22Rv1 (cell line): ENCODE measurements around the gene RSRC1.

Source experiments
- ZFX ChIP-seq: fragments of 450-650 bp; IDR thresholded peaks from 2 replicates; pipeline ENCODE4 v1.6.1; 2017; ENCODE audit warnings: antibody characterized with exemption, borderline replicate concordance
- TF ChIP-seq, protein P1 (sequence below): fragments of 450-650 bp; IDR thresholded peaks from 2 replicates; pipeline ENCODE4 v1.5.1; 2017; ENCODE audit warnings: mild to moderate bottlenecking

DNA sequence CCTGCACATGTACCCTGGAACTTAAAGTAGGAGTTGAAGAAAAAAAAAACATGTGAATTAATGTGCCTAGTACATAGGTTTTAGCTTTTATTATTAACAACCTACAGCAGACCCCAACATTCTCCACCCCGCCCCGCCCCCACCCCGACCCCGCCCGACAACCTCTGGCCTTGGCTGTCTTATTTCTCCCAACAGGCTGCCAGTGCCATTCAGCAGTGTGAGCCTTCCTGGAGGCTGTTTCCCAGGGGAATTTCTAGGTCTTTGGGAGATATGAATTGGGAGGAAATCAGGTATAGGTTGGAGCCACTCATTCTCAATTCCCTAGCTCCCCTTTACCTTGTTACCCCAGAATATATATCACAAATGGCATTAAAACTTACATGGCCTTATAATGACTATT lies 452.8 kb downstream of the RSRC1 start:
- TF ChIP-seq, protein P1, sequence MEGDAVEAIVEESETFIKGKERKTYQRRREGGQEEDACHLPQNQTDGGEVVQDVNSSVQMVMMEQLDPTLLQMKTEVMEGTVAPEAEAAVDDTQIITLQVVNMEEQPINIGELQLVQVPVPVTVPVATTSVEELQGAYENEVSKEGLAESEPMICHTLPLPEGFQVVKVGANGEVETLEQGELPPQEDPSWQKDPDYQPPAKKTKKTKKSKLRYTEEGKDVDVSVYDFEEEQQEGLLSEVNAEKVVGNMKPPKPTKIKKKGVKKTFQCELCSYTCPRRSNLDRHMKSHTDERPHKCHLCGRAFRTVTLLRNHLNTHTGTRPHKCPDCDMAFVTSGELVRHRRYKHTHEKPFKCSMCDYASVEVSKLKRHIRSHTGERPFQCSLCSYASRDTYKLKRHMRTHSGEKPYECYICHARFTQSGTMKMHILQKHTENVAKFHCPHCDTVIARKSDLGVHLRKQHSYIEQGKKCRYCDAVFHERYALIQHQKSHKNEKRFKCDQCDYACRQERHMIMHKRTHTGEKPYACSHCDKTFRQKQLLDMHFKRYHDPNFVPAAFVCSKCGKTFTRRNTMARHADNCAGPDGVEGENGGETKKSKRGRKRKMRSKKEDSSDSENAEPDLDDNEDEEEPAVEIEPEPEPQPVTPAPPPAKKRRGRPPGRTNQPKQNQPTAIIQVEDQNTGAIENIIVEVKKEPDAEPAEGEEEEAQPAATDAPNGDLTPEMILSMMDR: no peak
- no peak for TF ChIP-seq ZFX
